Measurements from ENCODE around the gene BBS5.

The BBS5 gene

GRCh38 chr2:169469952-169470572, 9.2 kb upstream of the BBS5 start:
- no peaks in the 10 kb centered on the region for H3K27me3 Mint-ChIP-seq
- no peak overlapping the region for H3K27ac Mint-ChIP-seq
- H3K4me3 Mint-ChIP-seq = no peak overlapping the region
- H3K36me3 Mint-ChIP-seq = no peaks in the 10 kb centered on the region
- H3K4me1 Mint-ChIP-seq (ENCODE audit: low read depth) = no peaks in the 10 kb centered on the region
- H3K9me3 Mint-ChIP-seq (ENCODE audit: low read depth) = no peaks in the 10 kb centered on the region

- Mint-ChIP-seq H3K27ac (no peak overlapping the region), H3K9me3 (ENCODE audit: low read depth) (no peaks in the 10 kb centered on the region), H3K27me3 (no peaks in the 10 kb centered on the region), H3K4me1 (ENCODE audit: low read depth) (no peaks in the 10 kb centered on the region), H3K4me3 (no peak overlapping the region), H3K36me3 (no peaks in the 10 kb centered on the region)
Observed at GRCh38 chr2:169472249-169472648, 7.0 kb upstream of the BBS5 start.

- Mint-ChIP-seq H3K4me3 (no peak overlapping the region), H3K9me3 (ENCODE audit: low read depth) (no peaks in the 10 kb centered on the region), H3K36me3 (no peaks in the 10 kb centered on the region), H3K27ac (no peak overlapping the region), H3K4me1 (ENCODE audit: low read depth) (peaks cover 16% of the 10 kb centered on the region), H3K27me3 (no peaks in the 10 kb centered on the region)
Observed at GRCh38 chr2:169476459-169476858, 2.8 kb upstream of the BBS5 start.

GRCh38 chr2:169478339-169478738, 955 bp upstream of the BBS5 start:
- no peaks in the 10 kb centered on the region for H3K9me3 Mint-ChIP-seq (ENCODE audit: low read depth)
- H3K4me1 Mint-ChIP-seq (ENCODE audit: low read depth) = peaks cover 16% of the 10 kb centered on the region
- no peak overlapping the region for H3K27ac Mint-ChIP-seq
- peak overlapping the region; percentile 91 for H3K4me3 Mint-ChIP-seq
- peaks cover 4% of the 10 kb centered on the region for H3K36me3 Mint-ChIP-seq
- no peaks in the 10 kb centered on the region for H3K27me3 Mint-ChIP-seq

GRCh38 chr2:169478745-169479256, 493 bp upstream of the BBS5 start:
- Mint-ChIP-seq H3K4me1 (ENCODE audit: low read depth) (peaks cover 16% of the 10 kb centered on the region), H3K4me3 (peak overlapping the region; percentile 91), H3K36me3 (peaks cover 8% of the 10 kb centered on the region), H3K9me3 (ENCODE audit: low read depth) (no peaks in the 10 kb centered on the region), H3K27ac (no peak overlapping the region), H3K27me3 (no peaks in the 10 kb centered on the region)

- Mint-ChIP-seq H3K27me3 (no peaks in the 10 kb centered on the region), H3K4me1 (ENCODE audit: low read depth) (peaks cover 16% of the 10 kb centered on the region), H3K36me3 (peaks cover 9% of the 10 kb centered on the region), H3K4me3 (peak overlapping the region; percentile 91), H3K9me3 (ENCODE audit: low read depth) (no peaks in the 10 kb centered on the region), H3K27ac (no peak overlapping the region)
Observed at GRCh38 chr2:169480079-169480465, 778 bp downstream of the BBS5 start.

- no peak overlapping the region for H3K27ac Mint-ChIP-seq
Observed at GRCh38 chr2:169485650-169486138, 6.4 kb downstream of the BBS5 start.

GRCh38 chr2:169486487-169486886, 7.2 kb downstream of the BBS5 start:
- Mint-ChIP-seq H3K27me3 (no peaks in the 10 kb centered on the region), H3K4me1 (ENCODE audit: low read depth) (no peaks in the 10 kb centered on the region), H3K27ac (no peak overlapping the region), H3K9me3 (ENCODE audit: low read depth) (no peaks in the 10 kb centered on the region), H3K36me3 (peaks cover 13% of the 10 kb centered on the region), H3K4me3 (no peak overlapping the region)

More at GRCh38 chr2:169485650-169486138, 6.4 kb downstream of the BBS5 start:
- Mint-ChIP-seq H3K36me3 (peaks cover 11% of the 10 kb centered on the region), H3K4me3 (no peak overlapping the region), H3K9me3 (ENCODE audit: low read depth) (no peaks in the 10 kb centered on the region), H3K4me1 (ENCODE audit: low read depth) (no peaks in the 10 kb centered on the region), H3K27me3 (no peaks in the 10 kb centered on the region)

GRCh38 chr2:169490834-169491233, 11.5 kb downstream of the BBS5 start:
- H3K36me3 Mint-ChIP-seq = peaks cover 6% of the 10 kb centered on the region
- no peak overlapping the region for H3K27ac Mint-ChIP-seq
- H3K4me1 Mint-ChIP-seq (ENCODE audit: low read depth) = no peaks in the 10 kb centered on the region

GRCh38 chr2:169491378-169491777, 12.1 kb downstream of the BBS5 start:
- Mint-ChIP-seq H3K9me3 (ENCODE audit: low read depth) (no peaks in the 10 kb centered on the region), H3K4me3 (no peak overlapping the region), H3K36me3 (peaks cover 6% of the 10 kb centered on the region), H3K4me1 (ENCODE audit: low read depth) (no peaks in the 10 kb centered on the region), H3K27me3 (no peaks in the 10 kb centered on the region), H3K27ac (no peak overlapping the region)

More at GRCh38 chr2:169490834-169491233, 11.5 kb downstream of the BBS5 start:
- Mint-ChIP-seq H3K4me3 (no peak overlapping the region), H3K9me3 (ENCODE audit: low read depth) (no peaks in the 10 kb centered on the region), H3K27me3 (no peaks in the 10 kb centered on the region)

- no peaks in the 10 kb centered on the region for H3K27me3 Mint-ChIP-seq
- no peak overlapping the region for H3K27ac Mint-ChIP-seq
- no peaks in the 10 kb centered on the region for H3K4me1 Mint-ChIP-seq (ENCODE audit: low read depth)
- peaks cover 6% of the 10 kb centered on the region for H3K36me3 Mint-ChIP-seq
- no peaks in the 10 kb centered on the region for H3K9me3 Mint-ChIP-seq (ENCODE audit: low read depth)
- no peak overlapping the region for H3K4me3 Mint-ChIP-seq
Observed at GRCh38 chr2:169493360-169493759, 14.1 kb downstream of the BBS5 start.

- Mint-ChIP-seq H3K4me3 (no peak overlapping the region), H3K4me1 (ENCODE audit: low read depth) (no peaks in the 10 kb centered on the region), H3K9me3 (ENCODE audit: low read depth) (no peaks in the 10 kb centered on the region), H3K27me3 (no peaks in the 10 kb centered on the region), H3K36me3 (peaks cover 6% of the 10 kb centered on the region), H3K27ac (no peak overlapping the region)
Observed at GRCh38 chr2:169495310-169495928, 16.1 kb downstream of the BBS5 start.

GRCh38 chr2:169504651-169505050, 25.4 kb downstream of the BBS5 start:
- no peaks in the 10 kb centered on the region for H3K27me3 Mint-ChIP-seq
- H3K9me3 Mint-ChIP-seq (ENCODE audit: low read depth) = no peaks in the 10 kb centered on the region
- peaks cover 7% of the 10 kb centered on the region for H3K36me3 Mint-ChIP-seq
- no peaks in the 10 kb centered on the region for H3K4me1 Mint-ChIP-seq (ENCODE audit: low read depth)
- no peak overlapping the region for H3K4me3 Mint-ChIP-seq
- H3K27ac Mint-ChIP-seq = no peak overlapping the region

GRCh38 chr2:169507698-169508097, 28.4 kb downstream of the BBS5 start:
- no peak overlapping the region for H3K27ac Mint-ChIP-seq
- no peaks in the 10 kb centered on the region for H3K27me3 Mint-ChIP-seq
- no peaks in the 10 kb centered on the region for H3K9me3 Mint-ChIP-seq (ENCODE audit: low read depth)
- H3K4me3 Mint-ChIP-seq = no peak overlapping the region
- H3K4me1 Mint-ChIP-seq (ENCODE audit: low read depth) = no peaks in the 10 kb centered on the region
- peaks cover 7% of the 10 kb centered on the region for H3K36me3 Mint-ChIP-seq

- H3K4me3 Mint-ChIP-seq = no peak within 1 kb of the TSS
- no peaks in the 10 kb centered on the region for H3K27me3 Mint-ChIP-seq
- no peak within 1 kb of the TSS for H3K27ac Mint-ChIP-seq
- peaks cover 2% of the 10 kb centered on the region for H3K36me3 Mint-ChIP-seq
- H3K9me3 Mint-ChIP-seq (ENCODE audit: low read depth) = no peaks in the 10 kb centered on the region
- H3K4me1 Mint-ChIP-seq (ENCODE audit: low read depth) = no peaks in the 10 kb centered on the region
Observed at GRCh38 chr2:169509298-169509885, 30.1 kb downstream of the BBS5 start, which contains the start of gene KLHL41. Gene KLHL41, plus strand, starts transcription at chr2:169509702. Its CDS starts 77 bp downstream, at chr2:169509779.
